ENCODE data around the gene TMPRSS11B.
"Not testable (repeated sequence)": the region's sequence is repeated elsewhere in the genome, so short reads cannot be mapped to it uniquely, and the experiment has no call there.

TMPRSS11B gene

GRCh38 chr4:68218044-68218443 is 27.4 kb downstream of the TMPRSS11B start:
- no peak for DNase-seq (ENCODE audit: low spot score)

DNA sequence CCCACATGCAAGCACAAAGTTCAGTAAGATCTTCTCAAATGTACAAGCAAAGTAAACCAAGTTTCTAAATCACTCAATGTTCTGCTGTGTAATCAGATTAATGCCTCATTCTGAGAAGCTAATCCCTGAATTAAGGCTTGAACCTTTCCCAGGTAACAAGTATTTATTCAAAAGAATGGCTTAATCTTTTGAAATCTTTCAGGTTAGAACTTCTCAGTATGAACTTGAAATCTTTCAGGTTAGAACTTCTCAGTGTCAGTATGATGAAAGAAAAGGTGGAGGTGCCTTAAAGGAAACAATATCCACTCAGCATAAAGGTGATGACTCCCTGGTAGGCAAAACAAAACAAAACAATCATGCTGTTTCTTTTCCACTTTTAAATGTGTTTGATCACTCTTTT is 29.0 kb downstream of the TMPRSS11B start:
- DNase-seq (ENCODE audit: low spot score): no peak

GRCh38 chr4:68209003-68209402 is 36.5 kb downstream of the TMPRSS11B start:
- no peak for DNase-seq (ENCODE audit: low spot score)

DNA sequence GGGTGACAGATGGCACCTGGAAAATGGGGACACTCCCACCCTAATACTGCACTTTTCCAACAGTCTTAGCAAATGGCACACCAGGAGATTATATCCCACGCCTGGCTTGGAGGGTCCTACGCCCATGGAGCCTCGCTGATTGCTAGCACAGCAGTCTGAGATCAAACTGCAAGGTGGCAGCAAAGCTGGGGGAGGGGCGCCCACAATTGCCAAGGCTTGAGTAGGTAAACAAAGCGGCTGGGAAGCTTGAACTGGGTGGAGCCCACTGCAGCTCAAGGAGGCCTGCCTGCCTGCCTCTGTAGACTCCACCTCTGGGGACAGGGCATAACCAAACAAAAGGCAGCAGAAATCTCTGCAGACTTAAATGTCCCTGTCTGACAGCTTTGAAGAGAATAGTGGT is 51.2 kb downstream of the TMPRSS11B start:
- not testable (repeated sequence) for DNase-seq (ENCODE audit: low spot score)

- DNase-seq (ENCODE audit: low spot score): no peak
Observed at GRCh38 chr4:68193194-68193593, 52.3 kb downstream of the TMPRSS11B start.

DNA sequence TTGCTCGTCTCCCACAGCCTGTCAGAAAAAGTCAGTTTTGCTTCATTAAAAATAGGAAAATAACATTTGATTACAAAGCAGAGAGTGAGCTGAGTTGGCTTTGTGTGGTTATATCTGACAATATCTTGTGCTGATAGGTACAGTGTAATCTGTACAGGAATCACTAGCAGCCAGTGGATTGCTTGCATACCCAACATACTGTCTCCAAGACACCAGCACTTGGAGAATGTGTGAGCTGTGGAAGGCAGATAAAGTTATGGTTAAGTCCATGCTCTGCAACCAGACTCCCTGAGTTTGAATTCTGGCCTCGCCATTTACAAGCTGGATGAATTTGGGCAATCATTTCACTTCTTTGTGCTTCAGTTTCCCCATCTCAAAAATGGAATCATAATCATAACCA is 58.3 kb downstream of the TMPRSS11B start:
- DNase-seq (ENCODE audit: low spot score): no peak

DNA sequence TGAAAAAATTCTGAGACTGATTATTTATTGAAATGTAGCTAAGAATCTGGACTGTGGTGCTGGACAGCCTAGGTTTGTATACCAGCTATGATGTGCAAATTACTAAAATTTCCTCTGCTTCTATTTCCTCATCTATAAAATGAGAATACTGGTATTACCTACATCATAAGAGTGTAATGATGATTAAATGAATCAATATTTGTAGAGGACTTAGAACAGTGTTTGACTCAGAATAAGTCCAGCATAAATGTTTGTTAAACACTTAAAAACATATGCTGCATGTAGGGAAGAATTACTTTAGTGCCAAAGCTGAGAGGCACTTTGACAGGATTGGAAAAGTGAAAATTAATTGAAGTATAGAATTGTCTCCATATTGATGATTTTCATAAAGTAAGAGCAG is 60.6 kb downstream of the TMPRSS11B start:
- DNase-seq (ENCODE audit: low spot score): no peak

DNA sequence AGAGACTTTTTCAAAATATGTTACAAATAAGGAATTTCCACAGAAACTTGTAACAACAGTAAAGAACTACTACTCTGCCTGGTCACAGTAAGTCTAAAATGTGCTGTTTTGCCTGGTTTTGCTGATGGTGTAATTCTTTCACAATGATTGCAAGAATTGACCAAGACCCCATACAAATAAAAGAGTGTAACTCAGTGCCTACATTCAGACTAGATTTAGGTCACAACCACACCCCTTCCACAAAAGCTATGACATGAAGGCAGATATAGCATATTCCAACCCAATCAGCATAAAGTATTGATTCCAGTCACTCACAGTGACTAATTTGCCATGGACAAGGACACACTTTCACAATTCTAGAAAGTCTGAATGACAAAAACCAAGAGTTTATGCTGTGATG is 62.1 kb downstream of the TMPRSS11B start:
- no peak for DNase-seq (ENCODE audit: low spot score)

DNA sequence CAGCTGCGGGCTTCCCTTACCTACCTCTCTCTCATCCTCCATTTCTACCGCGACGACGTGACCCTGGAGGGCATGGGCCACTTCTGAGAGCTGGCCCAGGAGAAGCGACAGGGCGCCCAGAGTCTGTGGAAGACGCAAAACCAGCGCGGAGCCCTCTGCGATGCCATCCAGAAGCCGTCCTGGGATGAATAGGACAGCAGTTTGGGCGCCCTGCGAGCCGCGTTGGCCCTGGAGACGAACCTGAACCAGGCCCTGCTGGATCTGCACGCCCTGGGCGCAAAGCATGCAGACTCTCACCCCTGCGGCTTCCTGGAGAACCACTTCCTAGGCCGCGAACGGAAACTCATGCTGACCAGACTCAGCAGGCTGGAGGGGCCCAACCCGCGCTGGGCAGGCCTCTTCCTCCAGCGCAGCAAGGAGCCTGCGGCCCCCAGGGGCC is 63.1 kb downstream of the TMPRSS11B start:
- no peak for DNase-seq (ENCODE audit: low spot score)

DNA sequence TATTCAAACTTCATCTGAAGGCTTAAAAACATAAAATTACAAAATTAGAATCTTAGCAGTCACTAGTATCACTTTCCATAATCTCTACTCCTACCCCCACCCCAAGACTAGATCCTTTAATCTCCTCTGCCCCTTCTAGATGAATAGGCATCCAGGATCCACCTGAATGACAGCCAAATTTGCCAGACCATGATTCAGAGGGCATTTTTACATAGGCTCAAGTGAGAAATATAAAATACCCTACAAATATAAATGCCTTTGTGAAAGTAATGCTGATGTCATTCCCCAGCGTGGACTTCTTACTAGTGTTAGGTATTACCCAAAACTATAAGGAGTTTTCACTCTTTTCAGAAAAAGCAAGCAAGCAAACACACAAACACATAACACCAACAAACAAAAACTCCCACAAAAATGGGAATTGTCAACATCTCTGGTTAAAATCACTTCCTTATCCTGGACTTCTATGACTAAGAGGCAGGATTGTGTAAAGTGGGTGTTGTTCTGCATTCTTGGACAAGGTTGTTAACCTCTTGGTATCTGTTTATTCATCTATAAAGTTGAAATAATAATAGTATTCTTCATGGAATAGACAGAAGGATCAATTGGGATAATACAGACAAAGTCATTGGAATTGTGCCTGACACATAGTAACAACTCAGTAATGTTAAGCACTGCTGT is 64.5 kb downstream of the TMPRSS11B start:
- DNase-seq (ENCODE audit: low spot score): no peak

DNA sequence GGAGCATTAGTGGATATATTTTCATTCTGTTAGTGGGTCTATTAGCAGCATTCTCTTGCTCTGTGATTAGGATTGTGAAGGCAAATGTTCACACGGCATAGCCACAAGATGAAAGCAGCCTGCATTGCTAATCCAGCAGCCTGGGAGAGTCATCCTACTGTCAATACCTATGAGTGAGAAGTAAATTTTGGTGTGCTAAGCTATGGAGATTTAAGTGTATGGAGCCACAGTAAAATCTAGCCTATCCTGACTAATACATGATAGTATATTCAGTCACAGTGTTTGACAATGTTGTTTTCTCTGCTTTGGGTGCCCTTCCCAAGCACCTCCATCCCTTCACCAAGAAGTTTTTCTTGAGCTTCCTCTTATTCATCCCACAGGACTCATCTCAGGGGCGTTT is 68.6 kb downstream of the TMPRSS11B start:
- no peak for DNase-seq (ENCODE audit: low spot score)
